Activated CD4-positive, alpha-beta T cell treated with anti-CD3 and anti-CD28 coated beads, Interleukin-2, amount 50 U/mL, for 4 hours (primary cell): ENCODE data around the gene PCP4.

ENCODE experiments used
- DNase-seq, 2 experiments: peaks; one replicate each; pipeline ENCODE4 v3.0.0-alpha.2; 2020

Gene PCP4

GRCh38 chr21:39976800-39977199, 109.6 kb downstream of the PCP4 start:
- DNase-seq: no peak
